Left hindlimb (tissue), 1 donor: ENCODE measurements around the gene TMA7B.
"Not testable (repeated sequence)": the region's sequence is repeated elsewhere in the genome, so short reads cannot be mapped to it uniquely, and the experiment has no call there.

Experiments used
- DNase-seq: peaks from one replicate; pipeline ENCODE4 v3.0.0-alpha.2; 2018

The TMA7B gene

DNA sequence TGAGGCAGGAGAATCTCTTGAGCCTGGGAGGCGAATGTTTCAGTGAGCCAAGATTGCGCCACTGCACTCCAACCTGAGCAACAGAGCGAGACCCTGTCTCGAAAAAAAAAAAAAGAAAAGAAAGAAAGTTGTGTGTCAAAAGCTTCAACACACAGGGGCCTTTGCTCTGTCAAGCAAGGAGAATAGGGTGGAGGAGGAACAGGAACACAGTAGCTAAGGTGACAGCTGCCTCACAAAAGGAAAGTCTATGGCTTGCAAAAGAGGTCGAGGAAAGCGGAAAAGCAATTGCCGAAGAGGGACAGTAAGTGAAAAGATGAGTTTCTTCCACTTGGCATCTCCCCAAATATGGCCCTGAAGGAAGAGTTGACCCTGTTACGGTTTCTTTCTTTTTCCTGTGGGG is 26.5 kb upstream of the TMA7B start:
- no peak for DNase-seq

DNA sequence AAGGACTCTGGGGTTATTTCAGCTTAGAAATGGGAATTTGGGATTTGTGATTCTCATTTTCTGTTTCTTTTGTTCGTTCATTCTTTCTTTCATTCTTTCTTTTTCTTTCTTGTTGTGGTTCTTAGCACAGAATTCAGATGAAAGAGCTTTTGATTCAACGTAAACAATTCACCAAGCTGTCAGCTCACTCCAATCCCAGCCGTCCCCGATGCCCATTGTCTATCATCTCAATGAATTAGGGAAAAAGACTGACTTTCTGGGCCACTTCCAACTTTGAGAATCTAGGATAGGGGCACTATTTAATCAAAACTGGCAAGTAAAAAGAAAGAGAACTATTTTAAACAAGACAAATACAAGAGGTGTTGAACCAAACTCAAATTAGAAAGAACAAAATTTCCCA is 25.1 kb upstream of the TMA7B start:
- no peak for DNase-seq

DNA sequence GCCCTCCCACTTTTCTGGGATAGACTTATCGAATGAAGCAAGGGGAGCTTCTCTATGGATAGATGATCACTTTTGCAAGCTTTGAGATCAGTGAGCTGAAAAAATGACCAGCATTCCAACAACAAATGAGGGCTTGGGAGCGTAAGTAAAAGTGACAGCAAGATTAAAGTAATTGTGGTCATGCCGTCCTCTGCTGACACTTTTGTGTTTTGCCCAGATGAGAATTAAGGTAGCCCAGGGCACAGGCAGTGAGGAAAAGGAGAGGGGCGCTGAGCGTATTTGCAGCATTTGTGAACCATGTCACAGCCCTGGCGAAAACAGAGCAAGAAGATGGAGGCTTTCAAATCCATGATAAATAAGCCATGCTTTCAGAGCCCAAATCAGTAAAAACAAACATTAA is 24.6 kb upstream of the TMA7B start:
- DNase-seq = no peak

DNA sequence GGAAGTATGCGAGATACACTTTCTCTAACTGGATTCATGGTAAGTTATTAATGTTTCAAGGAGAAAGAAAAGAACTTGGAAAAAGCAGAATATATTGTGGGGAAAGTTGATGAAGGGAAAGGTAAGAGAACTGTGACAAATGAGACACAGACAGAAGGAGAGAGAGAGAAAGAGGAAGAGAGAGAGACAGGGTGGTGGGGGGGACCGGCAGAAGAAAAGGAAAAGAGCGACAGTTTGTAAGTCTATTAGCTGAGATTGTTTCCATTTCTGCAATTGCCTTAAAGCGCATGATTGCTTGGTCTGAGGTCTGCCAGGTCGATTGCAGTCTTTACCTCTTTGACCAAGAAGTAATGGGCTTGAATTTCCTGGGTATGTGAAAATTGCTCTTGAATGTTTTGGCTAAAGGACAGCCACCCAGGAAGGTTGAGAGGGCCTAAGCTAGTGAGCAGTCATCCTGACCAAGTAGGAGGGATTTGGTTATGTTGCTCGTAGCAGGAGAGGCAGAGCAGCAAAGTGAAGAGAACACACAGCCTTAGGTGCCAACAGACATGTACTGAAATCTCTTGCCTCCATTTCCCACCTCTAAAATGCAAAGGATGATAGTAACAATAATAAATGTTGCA is 23.6 kb upstream of the TMA7B start:
- no peak for DNase-seq

DNA sequence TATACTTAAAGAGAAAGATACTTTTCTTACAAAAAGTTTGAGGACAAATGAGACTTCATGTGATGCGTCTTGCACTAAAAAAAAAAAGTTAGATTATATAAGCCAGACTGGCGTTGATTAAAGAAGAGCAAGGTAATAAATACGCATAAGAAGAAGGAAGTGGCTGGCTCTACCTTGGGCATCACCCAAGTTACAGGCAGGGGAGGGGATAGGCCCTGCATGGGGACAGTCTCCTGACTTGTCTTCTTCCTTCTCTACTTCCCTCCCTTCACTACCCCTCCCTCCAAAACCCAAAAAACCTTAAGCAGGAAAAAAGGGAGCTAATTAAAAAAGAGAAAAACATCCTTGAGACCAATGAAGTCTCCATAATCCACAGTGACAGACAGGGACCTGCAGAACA is 22.3 kb upstream of the TMA7B start:
- DNase-seq = no peak

DNA sequence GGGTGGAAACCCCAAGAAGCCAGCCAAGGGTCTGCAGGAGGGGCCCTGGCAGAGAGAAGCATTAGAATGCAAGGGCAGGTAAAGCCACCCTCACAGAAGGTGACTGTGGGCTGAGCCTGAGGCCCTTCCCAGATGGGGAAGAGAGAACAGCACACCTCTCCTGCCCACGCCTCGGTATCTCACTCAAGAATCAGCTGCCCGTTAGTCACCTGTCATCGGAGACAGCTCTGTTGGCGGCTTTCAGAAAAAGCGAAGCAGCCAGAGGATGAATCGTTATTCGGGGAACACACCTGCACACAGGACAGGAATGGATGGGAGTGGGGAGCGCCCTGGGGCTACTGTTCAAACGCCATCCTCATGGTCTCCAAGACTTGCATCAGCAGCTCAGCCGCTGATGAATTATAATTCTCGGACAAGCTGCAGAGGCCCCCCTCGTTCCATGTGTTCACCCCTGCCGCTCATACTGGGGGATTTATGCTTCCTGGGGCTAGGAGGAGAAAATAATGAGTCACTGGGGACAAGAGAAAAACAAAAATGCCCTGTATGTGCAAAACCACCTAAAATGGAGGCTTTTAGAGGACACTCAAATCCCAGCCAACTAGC is 21.6 kb upstream of the TMA7B start:
- DNase-seq = no peak

DNA sequence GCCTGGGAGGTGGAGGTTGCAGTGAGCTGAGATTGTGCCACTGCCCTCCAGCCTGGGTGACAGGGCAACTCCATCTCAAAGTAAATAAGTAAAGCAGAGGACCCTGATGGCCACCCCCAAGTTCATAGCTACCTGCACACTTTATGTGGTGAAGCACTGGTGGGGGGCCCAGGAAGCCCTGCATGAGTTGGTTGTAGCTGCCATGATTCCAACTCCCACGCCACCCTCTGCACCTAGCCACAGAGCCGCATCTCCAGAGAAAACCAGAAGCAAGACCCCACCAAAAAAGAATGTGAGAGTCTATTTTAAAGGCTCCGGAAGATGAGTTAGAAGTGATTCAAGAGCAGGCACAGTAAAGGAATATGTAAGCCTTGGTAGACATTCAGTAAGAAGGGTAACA is 20.4 kb upstream of the TMA7B start:
- DNase-seq = no peak

DNA sequence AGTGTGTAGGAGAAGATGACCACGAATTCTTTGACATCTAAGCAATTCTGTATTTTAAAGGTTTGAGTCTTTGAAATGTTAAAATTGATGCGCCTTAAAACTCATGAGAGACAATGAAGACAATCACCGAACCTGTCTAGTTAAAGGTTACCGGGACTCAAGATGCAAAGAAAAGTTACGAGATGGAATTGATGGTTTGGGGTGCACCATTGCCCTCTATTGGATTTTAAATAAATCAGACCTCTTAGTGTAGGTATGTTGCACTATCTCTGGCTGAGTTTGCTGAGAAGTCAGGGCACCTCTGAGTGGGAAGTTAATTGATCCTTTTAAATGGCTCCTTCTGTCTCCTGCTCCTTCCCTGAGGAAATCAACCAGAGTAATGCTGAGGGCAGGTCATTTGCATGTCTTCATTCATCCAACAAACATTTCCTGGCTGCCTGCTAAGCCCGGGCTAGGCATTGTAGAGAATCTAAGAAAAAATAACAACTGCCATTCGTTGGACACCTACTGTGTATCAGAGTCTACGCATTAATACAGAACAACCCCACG is 19.4 kb upstream of the TMA7B start:
- no peak for DNase-seq

DNA sequence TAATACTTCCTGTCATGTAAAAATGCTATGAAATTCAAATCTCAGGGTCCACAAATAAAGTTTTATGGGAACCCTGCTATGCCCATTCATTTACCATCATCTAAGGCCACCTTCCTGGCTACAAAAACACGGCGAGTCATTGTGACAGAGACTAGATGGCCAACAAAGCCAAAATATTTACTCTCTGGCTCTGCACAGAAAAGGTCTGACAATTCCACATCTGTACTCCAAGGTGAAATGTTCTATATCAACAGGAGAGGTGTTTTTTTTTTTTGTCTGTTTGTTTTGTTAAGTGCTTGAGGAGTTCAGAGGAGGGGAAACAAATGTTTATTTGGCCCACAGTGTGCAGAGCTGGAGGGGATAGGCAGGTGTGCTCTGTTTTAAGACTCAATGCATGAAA is 18.6 kb upstream of the TMA7B start:
- no peak for DNase-seq

DNA sequence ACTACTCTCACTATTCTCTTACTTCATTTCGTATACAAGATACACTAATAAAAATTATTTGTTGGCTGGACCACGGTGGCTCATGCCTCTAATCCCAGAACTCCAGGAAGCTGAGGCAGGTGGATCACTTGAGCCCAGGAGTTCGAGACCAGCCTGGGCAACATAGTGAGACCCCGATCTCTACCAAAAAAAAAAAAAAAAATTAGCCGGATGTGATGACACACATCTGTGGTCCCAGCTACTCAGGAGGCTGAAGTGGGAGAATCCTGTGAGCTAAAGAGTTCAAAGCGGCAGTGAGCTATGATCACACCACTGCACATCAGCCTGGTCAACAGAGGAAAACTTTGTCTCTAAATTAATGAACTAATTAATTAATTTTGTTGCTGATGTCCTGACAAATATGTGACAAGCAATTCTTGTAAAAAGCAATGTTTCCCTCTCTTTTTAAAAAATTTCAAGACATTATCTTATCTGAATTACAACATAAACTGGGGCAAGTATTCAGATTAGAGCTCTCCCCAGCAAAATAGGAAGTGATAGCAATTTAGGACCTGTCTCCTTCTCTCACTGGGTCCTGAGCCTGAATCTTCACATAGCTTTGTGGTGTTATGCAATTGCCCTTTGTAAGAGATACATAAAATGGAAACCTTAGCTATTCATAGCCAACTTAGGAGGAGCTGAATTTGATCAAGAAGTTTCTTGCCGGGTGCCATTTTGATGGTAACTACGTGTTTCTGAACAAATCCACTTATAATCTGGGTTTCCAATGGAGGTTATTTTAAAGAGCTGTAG is 17.6 kb upstream of the TMA7B start:
- no peak for DNase-seq

DNA sequence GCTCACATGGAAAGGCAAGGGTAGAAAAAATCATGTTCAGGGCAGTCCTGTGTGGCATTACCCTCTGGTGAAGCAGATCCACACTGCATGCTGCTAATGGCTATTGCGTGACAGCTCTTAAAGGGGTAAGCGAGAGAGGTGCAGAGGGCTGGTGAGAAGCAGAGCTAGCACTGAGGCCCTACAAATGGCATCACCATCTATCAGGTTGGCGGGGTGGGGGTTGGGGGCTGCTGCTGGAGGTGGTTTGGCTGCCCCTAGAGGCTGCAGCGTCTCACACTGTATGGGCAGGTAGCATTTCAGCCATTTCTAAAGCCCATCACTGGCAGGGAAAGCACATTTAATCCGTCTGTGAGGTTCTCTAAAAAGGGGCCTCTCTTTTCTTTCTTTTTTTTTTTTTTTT is 16.9 kb upstream of the TMA7B start:
- no peak for DNase-seq

DNA sequence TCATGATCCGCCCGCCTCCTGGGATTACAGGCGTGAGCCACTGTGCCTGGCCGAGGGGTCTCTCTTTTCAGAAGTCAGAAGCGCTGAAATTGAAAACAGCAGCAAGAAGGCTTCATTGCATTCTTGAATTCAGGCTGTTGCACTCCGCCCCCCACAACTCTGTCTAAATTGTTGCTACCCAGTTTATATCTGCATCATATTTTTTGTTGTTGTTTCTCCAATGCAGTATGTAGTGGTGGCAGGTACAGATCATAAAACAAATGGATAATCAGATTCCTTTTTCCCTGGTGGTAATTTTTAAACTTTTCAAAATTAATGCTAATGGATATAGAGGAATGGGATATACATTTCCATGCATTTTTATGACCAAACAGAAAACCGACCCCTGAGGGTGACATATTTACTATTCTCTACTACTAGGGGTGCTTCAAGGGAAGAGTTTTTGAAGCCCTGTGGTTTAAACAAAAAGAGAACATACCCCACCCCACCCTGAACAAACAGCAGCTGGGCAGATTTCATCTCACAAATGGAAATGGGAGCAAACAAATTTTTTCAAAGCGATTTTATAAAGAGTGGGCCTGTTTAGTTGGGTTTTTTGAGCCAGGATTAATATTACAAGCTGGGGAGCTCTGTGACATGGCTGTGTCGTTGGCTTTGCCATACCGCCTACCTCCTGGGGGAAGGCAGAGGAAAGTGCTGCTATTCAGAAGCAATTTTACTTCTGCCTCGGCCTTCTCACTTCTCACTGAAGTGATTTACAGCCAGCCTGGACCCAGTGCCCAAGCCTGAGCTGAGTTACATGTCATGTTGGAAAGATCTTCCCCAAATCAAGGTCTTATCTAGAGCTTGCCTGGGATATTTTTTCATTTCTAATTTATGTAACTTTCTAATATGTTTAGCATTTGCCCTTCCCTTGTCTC is 16.0 kb upstream of the TMA7B start:
- no peak for DNase-seq

DNA sequence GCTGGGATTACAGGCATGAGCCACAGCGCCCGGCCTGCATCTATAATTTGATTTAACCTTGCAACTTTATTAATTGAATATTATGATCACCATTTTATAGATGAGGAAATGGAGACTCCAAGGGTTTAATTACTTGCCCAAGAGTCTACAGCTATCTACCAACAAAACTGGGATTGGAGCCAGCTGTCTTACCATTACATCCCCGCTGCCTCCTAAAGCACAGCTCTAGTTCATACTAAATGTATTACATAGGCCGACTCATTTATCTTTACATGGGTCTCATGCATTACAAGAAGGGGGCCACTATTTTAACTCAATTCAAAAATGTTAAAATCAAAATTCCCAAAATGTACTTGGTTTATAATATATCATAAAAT is 14.1 kb upstream of the TMA7B start:
- no peak for DNase-seq

DNA sequence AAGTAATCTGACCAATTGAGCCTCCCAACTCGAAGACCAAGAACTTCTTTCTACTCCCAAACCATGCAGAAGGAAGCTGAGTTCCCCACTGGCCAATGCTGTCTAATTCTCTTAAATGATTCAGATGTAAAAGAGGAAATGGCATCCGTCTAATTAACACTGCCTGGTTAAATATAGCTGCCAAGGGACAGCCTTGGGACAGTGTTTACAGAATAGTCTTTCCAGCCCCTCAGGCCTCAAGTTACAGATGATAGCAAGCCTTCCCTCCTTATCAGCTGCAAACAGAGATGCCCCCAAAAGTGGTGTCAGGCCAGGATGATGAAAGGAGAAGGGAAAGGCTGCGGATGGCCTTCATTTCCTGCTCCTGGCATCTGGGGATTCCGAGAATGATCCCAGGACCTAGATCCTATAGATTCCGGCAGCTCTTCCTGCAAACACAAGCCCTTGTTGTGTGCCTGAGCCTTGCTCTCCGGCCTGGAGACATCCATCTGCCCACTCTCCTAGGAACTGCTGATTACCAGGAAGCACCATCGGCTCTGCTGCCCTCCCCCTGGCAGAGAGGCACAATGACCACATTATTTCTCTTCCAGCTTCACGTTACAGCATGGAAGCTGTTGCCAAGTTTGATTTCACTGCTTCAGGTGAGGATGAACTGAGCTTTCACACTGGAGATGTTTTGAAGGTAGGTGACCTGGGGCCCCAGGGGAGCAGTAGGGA is 13.5 kb upstream of the TMA7B start:
- DNase-seq = no peak

DNA sequence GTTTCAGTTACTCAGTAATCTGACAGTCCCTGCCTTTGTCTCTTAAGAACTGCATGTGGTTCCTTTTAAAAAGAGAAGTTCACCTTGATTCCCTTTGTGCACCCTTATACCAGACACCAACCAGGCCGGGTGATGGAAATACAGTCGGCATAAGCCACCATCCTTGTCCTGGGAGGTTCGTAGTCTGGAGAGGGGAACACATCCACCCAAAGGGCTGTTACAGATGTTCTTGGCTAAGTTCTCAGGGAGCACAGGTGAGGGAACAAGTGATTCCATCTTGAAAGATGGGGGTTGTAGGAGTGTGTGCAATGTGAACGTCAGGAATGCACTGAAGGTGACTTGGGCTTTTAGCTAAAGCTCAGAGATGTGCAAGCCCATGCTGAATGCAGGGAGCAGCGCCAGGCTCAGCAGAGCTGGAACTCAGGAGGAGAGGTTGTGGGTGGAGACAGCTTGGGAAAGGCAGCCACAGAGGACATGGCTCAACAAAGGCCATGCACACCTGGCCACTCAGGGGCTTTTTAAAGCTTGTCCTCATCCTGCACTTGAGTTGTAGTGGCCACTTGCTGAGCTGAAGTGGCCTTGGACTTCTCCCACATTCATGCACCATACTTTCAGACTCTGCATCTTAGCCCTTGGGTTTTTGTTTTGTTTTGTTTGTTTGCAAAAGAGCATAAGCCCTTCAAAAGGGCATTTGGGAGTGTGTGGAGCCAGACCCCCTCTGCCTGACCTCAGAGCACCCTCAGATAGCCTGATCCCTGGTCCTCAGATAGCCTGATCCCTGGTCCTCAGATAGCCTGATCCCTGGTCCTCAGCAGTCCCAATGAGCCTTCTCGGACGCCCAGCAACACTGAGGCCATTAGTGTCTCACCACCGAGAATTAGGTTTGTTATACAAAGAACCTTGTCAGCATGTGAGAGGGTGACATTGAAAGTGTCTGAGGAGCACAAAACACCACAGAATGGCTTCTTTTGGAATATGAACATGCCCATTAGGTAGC is 12.7 kb upstream of the TMA7B start:
- no peak for DNase-seq

DNA sequence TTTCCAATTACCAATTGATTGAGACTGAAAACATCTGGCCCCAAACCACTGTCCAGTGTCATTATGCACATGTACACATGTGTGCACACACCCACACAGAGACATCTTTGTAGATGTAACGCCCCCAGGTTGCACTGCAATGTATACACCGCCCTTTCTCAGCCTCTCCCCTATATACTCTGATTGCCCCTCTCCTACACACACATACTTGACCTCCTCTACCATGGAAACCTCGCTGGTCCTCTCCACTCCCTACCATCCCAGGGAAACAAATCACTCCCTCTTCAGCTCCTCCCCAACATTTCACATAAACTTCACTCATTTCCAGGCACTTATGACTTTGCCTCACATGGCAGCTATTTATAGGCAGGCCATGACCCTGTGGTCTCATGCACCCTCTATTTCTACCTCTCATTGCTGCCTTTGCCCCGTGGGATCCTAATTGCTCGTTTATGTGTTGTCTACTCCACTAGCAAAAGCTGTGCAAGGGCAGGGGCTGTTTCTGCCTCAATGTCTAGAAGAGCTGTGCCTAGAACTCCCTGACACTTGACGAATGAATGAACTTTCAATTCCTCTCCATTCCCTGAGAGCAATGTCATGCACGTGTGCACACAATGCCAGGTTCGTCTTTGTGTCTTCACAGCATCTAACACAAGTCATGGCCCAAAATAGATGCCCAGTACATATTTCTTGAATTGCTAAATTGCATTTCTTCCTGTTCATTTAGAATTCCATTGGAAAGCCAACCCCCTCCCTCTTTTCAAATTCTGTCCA is 10.0 kb upstream of the TMA7B start:
- no peak for DNase-seq

DNA sequence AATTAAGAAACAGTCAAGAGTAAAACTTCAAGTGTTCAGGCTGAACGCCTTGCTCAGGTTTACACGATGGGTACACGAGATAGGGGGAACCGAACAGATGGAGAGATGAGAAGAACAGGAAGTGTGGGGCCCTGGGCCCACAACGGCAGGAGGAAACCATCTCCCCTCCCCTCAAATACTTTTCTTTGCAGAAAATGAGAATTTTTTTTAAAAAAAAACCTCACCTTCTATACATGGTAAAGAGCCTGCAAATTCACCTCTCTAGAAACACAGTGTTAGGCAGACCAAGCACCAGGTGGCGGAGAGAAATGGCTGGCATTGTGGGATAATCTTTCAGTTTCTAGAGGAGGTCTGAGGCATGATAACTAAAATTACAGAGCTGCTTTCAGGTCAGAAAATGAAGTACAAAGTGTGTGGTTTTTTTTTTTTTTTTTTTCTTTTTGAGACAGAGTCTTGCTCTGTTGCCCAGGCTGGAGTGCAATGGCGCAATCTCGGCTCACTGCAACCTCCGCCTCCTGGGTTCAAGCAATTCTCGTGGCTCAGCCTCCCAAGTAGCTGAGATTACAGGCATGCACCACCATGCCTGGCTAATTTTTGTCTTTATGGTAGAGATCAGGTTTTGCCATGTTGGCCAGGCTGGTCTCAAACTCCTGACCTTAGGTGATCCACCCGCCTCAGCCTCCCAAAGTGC is 8.4 kb upstream of the TMA7B start:
- not testable (repeated sequence) for DNase-seq

DNA sequence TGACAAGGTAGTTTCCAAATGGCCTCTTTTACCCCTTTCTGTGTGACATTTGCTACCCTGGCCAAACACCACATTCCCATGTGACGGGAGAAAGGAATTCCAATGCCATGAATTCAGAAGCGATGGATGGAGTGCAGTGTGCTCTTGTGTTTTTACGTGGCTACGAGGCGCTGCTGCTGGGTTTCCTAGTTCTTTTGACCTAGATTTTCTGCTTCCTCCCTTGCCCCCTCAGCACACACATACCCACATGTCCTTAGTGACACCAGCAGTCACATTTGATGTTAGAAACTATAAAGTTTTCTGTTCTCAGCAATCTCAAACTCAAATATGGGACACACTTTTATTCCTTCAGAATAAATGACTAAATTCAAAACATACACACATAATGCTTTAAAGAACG is 7.8 kb upstream of the TMA7B start:
- DNase-seq = no peak

DNA sequence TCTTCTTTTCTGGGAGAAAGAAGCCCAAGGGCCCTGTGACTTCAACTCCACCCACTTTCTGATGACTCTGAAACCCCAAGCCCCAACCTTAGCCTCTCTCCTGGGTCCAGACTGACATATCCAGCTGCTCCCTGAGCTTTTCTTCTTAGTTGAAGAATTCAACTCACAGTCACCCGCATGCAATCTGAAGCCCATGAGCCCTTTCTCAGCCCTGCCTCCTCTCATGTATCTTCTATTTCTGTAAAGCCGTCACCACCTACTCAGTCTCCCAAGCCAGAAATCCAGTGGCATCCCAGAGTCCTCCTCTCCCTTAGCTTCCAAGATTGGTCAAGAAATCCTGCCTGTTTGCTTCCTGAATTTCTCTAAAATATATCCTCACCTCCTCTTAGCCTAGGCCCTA is 7.1 kb upstream of the TMA7B start:
- DNase-seq = no peak

DNA sequence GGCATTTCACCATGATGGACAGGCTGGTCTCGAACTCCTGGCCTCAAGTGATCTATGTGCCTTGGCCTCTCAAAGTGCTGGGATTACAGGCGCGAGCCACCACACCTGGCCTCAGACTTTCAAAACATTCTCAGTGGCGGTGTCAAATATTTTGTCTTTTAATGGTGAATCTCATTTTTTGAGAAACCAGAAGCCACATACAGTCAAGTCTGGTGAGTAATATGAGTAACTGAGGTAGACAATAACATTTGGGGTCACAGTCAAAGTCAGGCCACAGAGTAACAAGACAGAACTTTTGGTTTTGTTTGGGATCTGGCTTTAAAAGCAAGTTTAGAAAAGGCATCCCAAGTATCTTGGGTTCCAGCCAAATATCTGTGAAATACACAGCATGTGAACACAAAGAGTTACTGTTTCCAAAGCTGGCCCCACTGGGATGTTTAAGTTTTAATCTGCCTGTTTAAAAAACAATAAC is 5.6 kb upstream of the TMA7B start:
- no peak for DNase-seq
